Activated naive CD8-positive, alpha-beta T cell (primary cell): ENCODE data around the gene RAB19.

Experiments
- H3K27ac Mint-ChIP-seq: one replicate; pipeline ENCODE4 v1.8.0; 2021; ENCODE audit warnings: mixed read lengths
- H3K27me3 Mint-ChIP-seq: one replicate; pipeline ENCODE4 v1.8.0; 2021; ENCODE audit warnings: mixed read lengths
- H3K36me3 Mint-ChIP-seq: one replicate; pipeline ENCODE4 v1.8.0; 2021; ENCODE audit warnings: mixed read lengths
- H3K4me1 Mint-ChIP-seq: one replicate; pipeline ENCODE4 v1.8.0; 2021; ENCODE audit warnings: low read depth, mixed read lengths
- H3K4me3 Mint-ChIP-seq: one replicate; pipeline ENCODE4 v1.8.0; 2021; ENCODE audit warnings: mild to moderate bottlenecking, mixed read lengths
- H3K9me3 Mint-ChIP-seq: one replicate; pipeline ENCODE4 v1.8.0; 2021; ENCODE audit warnings: low read depth, mixed read lengths

Gene RAB19, protein sequence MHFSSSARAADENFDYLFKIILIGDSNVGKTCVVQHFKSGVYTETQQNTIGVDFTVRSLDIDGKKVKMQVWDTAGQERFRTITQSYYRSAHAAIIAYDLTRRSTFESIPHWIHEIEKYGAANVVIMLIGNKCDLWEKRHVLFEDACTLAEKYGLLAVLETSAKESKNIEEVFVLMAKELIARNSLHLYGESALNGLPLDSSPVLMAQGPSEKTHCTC

DNA sequence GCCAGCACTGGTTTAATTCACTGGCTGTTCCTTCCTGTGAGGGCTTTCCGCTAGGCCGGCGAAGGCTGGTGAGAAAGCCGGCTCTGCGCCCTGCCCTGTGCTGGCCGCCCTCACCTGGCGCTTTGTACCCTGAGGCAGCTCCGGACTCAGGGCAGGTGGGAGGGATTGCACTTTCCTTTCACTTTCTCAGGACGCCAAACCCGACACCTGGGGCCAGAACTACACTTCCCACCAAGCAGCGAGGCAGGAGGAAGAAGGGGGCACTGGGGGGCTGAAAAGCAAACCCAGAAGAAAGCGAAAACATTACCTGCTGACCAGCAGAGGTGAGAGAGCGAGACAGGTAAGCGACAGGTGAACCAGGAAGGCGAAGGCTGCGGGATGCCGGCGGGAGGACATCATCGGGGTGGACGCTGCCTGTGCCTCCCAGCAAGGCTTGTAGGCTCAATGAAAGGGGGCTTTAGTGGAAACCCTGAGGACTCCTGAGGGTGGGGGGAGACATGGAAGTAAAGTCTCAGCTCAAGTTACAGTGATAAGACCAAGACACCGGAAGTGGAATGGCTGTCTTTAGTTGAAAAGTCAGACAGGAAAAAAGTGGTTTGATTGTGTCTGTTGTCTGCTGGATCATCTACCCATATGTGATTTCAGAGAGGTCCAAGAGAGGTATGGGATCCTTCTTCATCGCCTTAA is at the start of gene RAB19:
Gene RAB19 (plus strand): TSS at position 181 of the 687 bp plus-strand sequence. CDS start 3,589 bp downstream, outside the sequence.
- H3K27ac Mint-ChIP-seq: peak within 1 kb of the TSS; percentile 97
- H3K4me1 Mint-ChIP-seq: peaks cover 33% of the 10 kb centered on the region
- peaks cover 8% of the 10 kb centered on the region for H3K36me3 Mint-ChIP-seq
- H3K4me3 Mint-ChIP-seq: peak within 1 kb of the TSS; percentile 96
- no peaks in the 10 kb centered on the region for H3K9me3 Mint-ChIP-seq
- no peaks in the 10 kb centered on the region for H3K27me3 Mint-ChIP-seq

GRCh38 chr7:140358024-140358411 is 45.8 kb upstream of the RAB19 start:
- H3K9me3 Mint-ChIP-seq: no peaks in the 10 kb centered on the region
- no peak overlapping the region for H3K4me3 Mint-ChIP-seq
- no peaks in the 10 kb centered on the region for H3K27me3 Mint-ChIP-seq
- peaks cover 7% of the 10 kb centered on the region for H3K36me3 Mint-ChIP-seq
- peak overlapping the region; percentile 95 for H3K27ac Mint-ChIP-seq
- peaks cover 23% of the 10 kb centered on the region for H3K4me1 Mint-ChIP-seq

GRCh38 chr7:140358412-140359051 is 45.3 kb upstream of the RAB19 start:
- peak overlapping the region; percentile 95 for H3K27ac Mint-ChIP-seq
- no peaks in the 10 kb centered on the region for H3K27me3 Mint-ChIP-seq
- H3K4me3 Mint-ChIP-seq: peak overlapping the region; percentile 74
- H3K9me3 Mint-ChIP-seq: no peaks in the 10 kb centered on the region
- peaks cover 23% of the 10 kb centered on the region for H3K4me1 Mint-ChIP-seq
- peaks cover 7% of the 10 kb centered on the region for H3K36me3 Mint-ChIP-seq

GRCh38 chr7:140360697-140361229 is 43.1 kb upstream of the RAB19 start:
- H3K4me3 Mint-ChIP-seq: no peak overlapping the region
- peak overlapping the region; percentile 89 for H3K27ac Mint-ChIP-seq
- H3K9me3 Mint-ChIP-seq: no peaks in the 10 kb centered on the region
- no peaks in the 10 kb centered on the region for H3K27me3 Mint-ChIP-seq
- H3K4me1 Mint-ChIP-seq: peaks cover 23% of the 10 kb centered on the region
- H3K36me3 Mint-ChIP-seq: peaks cover 7% of the 10 kb centered on the region

- H3K27me3 Mint-ChIP-seq: no peaks in the 10 kb centered on the region
- H3K27ac Mint-ChIP-seq: no peak overlapping the region
- H3K36me3 Mint-ChIP-seq: peaks cover 19% of the 10 kb centered on the region
- H3K4me3 Mint-ChIP-seq: no peak overlapping the region
- no peaks in the 10 kb centered on the region for H3K9me3 Mint-ChIP-seq
- H3K4me1 Mint-ChIP-seq: peaks cover 7% of the 10 kb centered on the region
Observed at GRCh38 chr7:140364819-140365218, 39.0 kb upstream of the RAB19 start.

- H3K27me3 Mint-ChIP-seq: no peaks in the 10 kb centered on the region
- no peaks in the 10 kb centered on the region for H3K9me3 Mint-ChIP-seq
- peaks cover 15% of the 10 kb centered on the region for H3K36me3 Mint-ChIP-seq
- no peak overlapping the region for H3K4me3 Mint-ChIP-seq
- no peak overlapping the region for H3K27ac Mint-ChIP-seq
- no peaks in the 10 kb centered on the region for H3K4me1 Mint-ChIP-seq
Observed at GRCh38 chr7:140367528-140367927, 36.3 kb upstream of the RAB19 start.

DNA sequence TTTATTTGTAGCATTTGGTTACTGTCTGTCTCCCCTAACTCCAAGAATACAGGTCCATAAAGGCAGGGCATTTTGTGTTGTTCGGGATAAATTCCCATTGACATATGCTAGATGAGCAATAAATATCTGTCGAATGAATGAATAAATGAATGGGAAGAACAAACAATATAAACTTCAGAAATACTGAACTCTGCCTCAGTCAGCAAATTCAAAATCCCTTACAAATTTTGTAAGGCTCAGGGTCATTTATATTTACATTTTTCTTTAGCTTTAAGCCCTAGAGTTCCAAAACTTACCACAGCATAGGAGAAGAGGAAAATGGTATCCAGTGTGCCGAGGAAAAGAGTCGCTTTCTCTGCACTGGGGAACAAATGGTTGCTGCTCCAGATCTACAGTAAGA is 34.6 kb upstream of the RAB19 start:
- Mint-ChIP-seq H3K27me3 (no peaks in the 10 kb centered on the region), H3K4me3 (no peak overlapping the region), H3K27ac (no peak overlapping the region), H3K9me3 (no peaks in the 10 kb centered on the region), H3K36me3 (peaks cover 14% of the 10 kb centered on the region), H3K4me1 (peaks cover 2% of the 10 kb centered on the region)

DNA sequence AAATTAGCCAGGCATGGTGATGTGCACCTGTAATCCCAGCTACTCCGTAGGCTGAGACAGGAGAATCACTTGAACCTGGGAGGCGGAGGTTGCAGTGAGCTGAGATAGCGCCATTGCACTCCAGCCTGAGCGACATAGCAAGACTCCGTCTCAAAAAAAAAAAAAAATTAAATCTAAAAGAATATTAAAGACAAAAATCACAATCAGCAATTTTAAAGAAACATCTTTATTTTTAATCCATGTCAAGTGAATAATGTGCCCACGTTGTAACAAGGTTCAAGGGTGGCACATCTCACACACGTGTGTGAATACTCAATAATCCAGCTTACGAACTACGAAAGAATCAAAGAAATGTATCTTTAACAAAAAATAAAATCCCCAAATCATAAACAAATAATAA is 28.5 kb upstream of the RAB19 start:
- Mint-ChIP-seq H3K9me3 (no peaks in the 10 kb centered on the region), H3K36me3 (peaks cover 3% of the 10 kb centered on the region), H3K27ac (peak overlapping the region; percentile 97), H3K27me3 (no peaks in the 10 kb centered on the region), H3K4me3 (peak overlapping the region; percentile 64), H3K4me1 (peaks cover 22% of the 10 kb centered on the region)

GRCh38 chr7:140375892-140376730 is 27.7 kb upstream of the RAB19 start:
- Mint-ChIP-seq H3K27ac (peak overlapping the region; percentile 97), H3K36me3 (peaks cover 3% of the 10 kb centered on the region), H3K4me3 (peak overlapping the region; percentile 64), H3K9me3 (no peaks in the 10 kb centered on the region), H3K27me3 (no peaks in the 10 kb centered on the region), H3K4me1 (peaks cover 22% of the 10 kb centered on the region)

DNA sequence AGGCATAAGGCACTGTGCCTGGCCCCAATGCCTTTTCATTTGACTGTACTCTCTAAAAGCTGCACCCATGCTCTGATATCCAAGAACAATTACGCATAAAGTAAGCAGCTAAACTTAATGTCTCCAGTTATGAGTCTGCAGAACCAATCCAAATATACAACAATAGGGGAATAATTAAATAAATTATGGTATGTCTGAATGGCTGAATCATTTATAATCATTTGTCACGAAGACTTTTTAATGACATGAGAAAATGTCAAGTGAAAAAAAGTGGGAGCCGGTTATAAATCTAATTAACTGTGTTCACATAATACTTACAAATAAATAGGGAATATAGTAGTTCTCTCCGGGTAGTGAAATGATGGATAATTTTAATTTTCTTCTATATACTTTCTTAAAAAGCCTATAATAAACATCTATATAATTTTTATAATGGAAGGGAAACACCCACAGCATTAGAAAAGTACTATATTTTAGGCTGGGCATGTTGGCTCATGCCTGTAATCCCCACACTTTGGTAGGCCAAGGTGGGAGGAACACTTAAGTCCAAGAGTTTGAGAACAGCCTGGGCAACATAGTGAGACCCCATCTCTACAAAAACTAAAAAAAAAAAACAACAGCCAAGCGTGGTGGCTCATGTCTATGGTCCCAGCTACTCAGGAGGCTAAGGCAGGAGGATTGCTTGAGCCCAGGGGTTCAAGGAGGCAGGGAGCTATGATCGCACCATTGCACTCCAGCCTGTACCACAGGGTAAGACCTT is 19.7 kb upstream of the RAB19 start:
- no peak overlapping the region for H3K4me3 Mint-ChIP-seq
- peak overlapping the region; percentile 72 for H3K27ac Mint-ChIP-seq
- H3K27me3 Mint-ChIP-seq: no peaks in the 10 kb centered on the region
- H3K36me3 Mint-ChIP-seq: no peaks in the 10 kb centered on the region
- no peaks in the 10 kb centered on the region for H3K9me3 Mint-ChIP-seq
- H3K4me1 Mint-ChIP-seq: peaks cover 20% of the 10 kb centered on the region

DNA sequence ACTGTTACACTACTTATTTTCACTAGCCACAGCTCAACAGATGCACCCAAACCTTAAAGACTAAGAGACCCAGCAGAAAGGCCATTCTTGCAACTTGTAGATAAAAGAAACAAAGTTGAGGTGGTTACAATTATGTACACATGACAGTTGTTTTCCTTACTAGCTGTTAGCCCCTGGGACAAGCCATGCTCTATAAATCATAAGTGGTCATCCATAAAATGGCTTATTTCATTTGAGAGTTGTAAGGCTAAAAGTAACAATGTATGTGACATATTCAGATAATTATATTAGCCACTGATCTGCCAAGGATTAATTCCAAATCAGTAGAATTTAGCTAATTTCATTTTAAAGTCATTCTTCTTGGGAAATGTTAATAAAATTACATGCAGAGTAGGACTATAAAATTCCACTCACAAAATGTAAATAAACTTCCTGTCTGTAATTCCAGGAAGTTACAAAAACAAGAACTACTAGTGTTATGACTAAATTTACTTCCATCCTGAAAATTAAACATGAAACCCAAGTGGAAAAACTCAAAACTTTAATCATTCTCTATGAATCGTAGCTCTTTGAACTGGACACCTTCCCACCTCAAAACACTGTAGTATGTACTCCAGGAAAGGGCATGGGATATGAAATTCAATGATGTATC is 18.8 kb upstream of the RAB19 start:
- no peaks in the 10 kb centered on the region for H3K9me3 Mint-ChIP-seq
- H3K4me3 Mint-ChIP-seq: no peak overlapping the region
- no peaks in the 10 kb centered on the region for H3K36me3 Mint-ChIP-seq
- no peaks in the 10 kb centered on the region for H3K27me3 Mint-ChIP-seq
- H3K27ac Mint-ChIP-seq: peak overlapping the region; percentile 72
- peaks cover 20% of the 10 kb centered on the region for H3K4me1 Mint-ChIP-seq

GRCh38 chr7:140389445-140389844 is 14.4 kb upstream of the RAB19 start:
- H3K27ac Mint-ChIP-seq: peak overlapping the region; percentile 55
- no peaks in the 10 kb centered on the region for H3K36me3 Mint-ChIP-seq
- no peaks in the 10 kb centered on the region for H3K27me3 Mint-ChIP-seq
- H3K9me3 Mint-ChIP-seq: no peaks in the 10 kb centered on the region
- peaks cover 14% of the 10 kb centered on the region for H3K4me1 Mint-ChIP-seq
- peak overlapping the region; percentile 6 for H3K4me3 Mint-ChIP-seq

DNA sequence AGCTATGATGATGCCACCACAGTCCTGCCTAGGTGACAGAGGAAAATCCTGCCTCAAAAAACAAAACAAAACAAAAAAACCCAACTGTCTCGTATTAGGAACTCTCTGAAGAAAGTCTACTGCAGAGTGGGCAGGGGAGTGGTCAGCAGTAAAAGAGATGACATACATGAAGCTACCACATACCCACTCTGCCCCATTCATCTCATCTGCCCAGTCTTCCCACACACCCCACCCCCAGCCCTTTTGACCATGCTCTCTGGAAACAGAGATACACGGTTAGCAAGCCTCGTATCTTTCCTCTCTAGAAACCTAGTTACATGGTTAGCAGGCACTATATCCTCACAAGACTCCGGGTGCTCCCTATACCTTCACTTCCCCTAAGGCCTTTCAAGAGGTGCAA is 13.8 kb upstream of the RAB19 start:
- no peaks in the 10 kb centered on the region for H3K36me3 Mint-ChIP-seq
- H3K27ac Mint-ChIP-seq: no peak overlapping the region
- H3K27me3 Mint-ChIP-seq: no peaks in the 10 kb centered on the region

More for the DNA sequence above, 13.8 kb upstream of the RAB19 start:
- H3K4me1 Mint-ChIP-seq: peaks cover 9% of the 10 kb centered on the region
- H3K9me3 Mint-ChIP-seq: no peaks in the 10 kb centered on the region
- no peak overlapping the region for H3K4me3 Mint-ChIP-seq
